Esophagus muscularis mucosa (tissue), 3 donors: ENCODE measurements around the gene TRIM56.
"Not testable (repeated sequence)": the region's sequence is repeated elsewhere in the genome, so short reads cannot be mapped to it uniquely, and the experiment has no call there.

ENCODE experiments used
- CTCF ChIP-seq, 3 experiments: fragments of 200-600 bp in 2 of 3; fragments of 450-650 bp in 1 of 3; sonication (generic) in 2 of 3; IDR thresholded peaks; one replicate each; pipeline ENCODE4 v1.5.1; 2017 to 2019; ENCODE audit warnings: antibody characterized with exemption in 3 of 3, mild to moderate bottlenecking in 2 of 3, moderate library complexity in 1 of 3
- POLR2A ChIP-seq: fragments of 450-650 bp; IDR thresholded peaks from one replicate; pipeline ENCODE4 v1.6.1; 2017; ENCODE audit warnings: antibody characterized with exemption, moderate library complexity, mild to moderate bottlenecking, low read depth
- POLR2AphosphoS5 ChIP-seq, 2 donors: sonication (generic); formaldehyde crosslinking; IDR thresholded peaks; one replicate each; pipeline ENCODE4 v1.6.1; 2017; ENCODE audit warnings: antibody characterized with exemption in 2 of 2

GRCh38 chr7:101065162-101065561 is 20.1 kb upstream of the TRIM56 start:
- not testable (repeated sequence) for TF ChIP-seq CTCF (IDR thresholded peaks at IDR 0.05); POLR2AphosphoS5 (IDR thresholded peaks at IDR 0.05); POLR2A
